Common myeloid progenitor, CD34-positive (primary cell): Measurements from ENCODE around the gene S100A1.

Source experiments
- CTCF ChIA-PET: fragments of 350-600 bp; sonication (Branson Sonifier 250); formaldehyde crosslinking; loops from one replicate; lab custom pipeline; 2021; ENCODE audit warnings: antibody characterized with exemption; lab: Charles Lee
- POLR2A ChIA-PET: fragments of 350-600 bp; sonication (Branson Sonifier 250); formaldehyde crosslinking; loops from one replicate; lab custom pipeline; 2021; ENCODE audit warnings: antibody characterized with exemption; lab: Charles Lee
- DNase-seq, 3 donors: peaks; one replicate each; pipeline versions ENCODE4 v3.0.0 to v3.0.0-alpha.2; 2013
- H3K27ac ChIP-seq, 2 experiments: 1 replicate in 1 of 2; 2 replicates in 1 of 2; pipeline ENCODE4 v1.7.0; 2013; ENCODE audit warnings: inconsistent platforms in 2 of 2, low read length in 2 of 2, mild to moderate bottlenecking in 2 of 2, low read depth in 1 of 2, moderate library complexity in 1 of 2; ENCODE audit not compliant: severe bottlenecking in 2 of 2, insufficient read depth in 1 of 2, poor library complexity in 1 of 2
- H3K27me3 ChIP-seq, 5 experiments: replicated peaks in 2 of 5; 1 replicate in 3 of 5; 2 replicates in 2 of 5; pipeline versions ENCODE4 v1.6.1 to v1.7.0; 2013; ENCODE audit warnings: low read length in 4 of 5, mild to moderate bottlenecking in 2 of 5, moderate library complexity in 2 of 5, inconsistent platforms in 1 of 5; ENCODE audit not compliant: insufficient read depth in 5 of 5, control insufficient read depth in 4 of 5
- H3K36me3 ChIP-seq, 4 experiments: 1 replicate in 2 of 4; 2 replicates in 2 of 4; pipeline versions ENCODE4 v1.6.1 to v1.7.0; 2013; ENCODE audit warnings: low read length in 3 of 4, control low read depth in 1 of 4, mild to moderate bottlenecking in 1 of 4; ENCODE audit not compliant: control insufficient read depth in 4 of 4, insufficient read depth in 4 of 4
- H3K4me1 ChIP-seq, 4 experiments: 1 replicate in 3 of 4; 2 replicates in 1 of 4; pipeline versions ENCODE4 v1.6.1 to v1.7.1; 2013; ENCODE audit warnings: low read length in 3 of 4, mild to moderate bottlenecking in 3 of 4, control low read depth in 1 of 4, inconsistent platforms in 1 of 4, moderate library complexity in 1 of 4; ENCODE audit not compliant: control insufficient read depth in 4 of 4, insufficient read depth in 4 of 4; ENCODE audit errors: control extremely low read depth in 1 of 4
- H3K4me3 ChIP-seq, 7 experiments: 1 replicate in 4 of 7; 2 replicates in 3 of 7; pipeline versions ENCODE4 v1.5.1 to v1.7.0; 2013; ENCODE audit warnings: mild to moderate bottlenecking in 7 of 7, low read length in 6 of 7, moderate library complexity in 6 of 7, inconsistent platforms in 2 of 7, low read depth in 2 of 7, control low read depth in 1 of 7; ENCODE audit not compliant: insufficient read depth in 4 of 7, control insufficient read depth in 1 of 7; ENCODE audit errors: extremely low read depth in 1 of 7
- H3K9me3 ChIP-seq, 5 experiments: 1 replicate in 4 of 5; 2 replicates in 1 of 5; pipeline versions ENCODE4 v1.6.1 to v1.7.1; 2013; ENCODE audit warnings: low read length in 4 of 5, mild to moderate bottlenecking in 2 of 5, inconsistent platforms in 1 of 5, low read depth in 1 of 5, moderate library complexity in 1 of 5; ENCODE audit not compliant: control insufficient read depth in 4 of 5, insufficient read depth in 2 of 5; ENCODE audit errors: control extremely low read depth in 1 of 5
- WGBS: methylation state at CpG from one replicate; pipeline ENCODE4 v1.1.5; 2013; ENCODE audit not compliant: insufficient coverage; 5-methylcytosine and 5-hydroxymethylcytosine counted together

Gene S100A1

DNA sequence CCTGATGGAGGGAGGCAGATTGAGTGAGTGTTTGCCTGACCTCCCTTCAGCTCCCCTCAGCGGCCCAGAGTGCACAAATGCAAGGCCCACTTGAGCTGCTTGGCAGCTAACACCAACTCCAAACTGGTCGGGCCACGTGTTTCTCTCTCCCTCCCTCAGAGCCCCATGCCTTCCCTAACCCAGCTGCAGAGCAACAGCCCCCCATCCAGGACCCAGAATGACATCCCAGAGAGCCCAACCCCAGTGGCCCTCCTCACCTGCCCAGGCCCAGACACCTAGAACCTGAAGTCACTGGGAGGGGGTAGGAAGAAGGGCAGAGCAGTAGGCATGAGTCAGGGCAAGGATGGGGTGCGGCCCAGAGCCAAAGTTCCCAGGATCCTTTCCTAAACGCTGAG lies 11.3 kb upstream of the S100A1 start:
- Histone ChIP-seq H3K4me3 (no peak overlapping the region), H3K27me3 (no peaks in the 10 kb centered on the region), H3K36me3 (no peaks in the 10 kb centered on the region), H3K9me3 (peaks cover 0 to 1% (median 0%) of the 10 kb centered on the region in 5 experiments), H3K27ac (no peak overlapping the region), H3K4me1 (peaks cover 0 to 4% (median 2%) of the 10 kb centered on the region in 4 experiments)
- ChIA-PET CTCF (interaction anchor here (1.0 to 21.2 kb wide), 11 partner anchors 9 to 108 kb away, joined by 3 to 262 read pairs (median 22); partner anchors contain the start of genes CHTOP, S100A1 and S100A13), POLR2A (no interaction called here)
- WGBS, result 89% methylated on average over 3 of the region's 5 CpGs
- DNase-seq, result no peak

DNA sequence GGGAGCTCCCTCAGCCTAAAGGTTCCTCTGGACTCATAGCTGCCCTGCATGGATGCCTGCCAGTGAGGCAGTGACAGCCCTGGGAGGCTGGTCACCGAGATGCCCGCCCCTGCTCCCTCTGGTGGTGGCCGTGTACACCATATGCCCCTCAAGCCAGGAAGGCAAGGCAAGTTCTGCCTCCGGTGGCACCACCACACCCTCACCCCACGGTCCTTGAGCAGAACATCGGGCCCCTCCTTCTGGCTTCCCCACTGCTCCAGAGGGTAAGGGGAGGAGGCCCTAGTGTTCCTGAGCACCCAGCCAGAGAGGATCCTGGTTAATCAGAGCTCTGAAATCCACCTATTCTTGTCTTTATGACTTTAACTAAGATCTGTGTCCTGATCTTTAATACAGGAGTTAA lies 10.6 kb upstream of the S100A1 start:
- peak in 2 of 3 donors; percentile 61 to 76 for DNase-seq
- POLR2A ChIA-PET, result interaction anchor here (1.7 kb wide), 1 partner anchor 45 kb away, joined by 6 read pairs; no protein-coding TSS in a partner anchor
- CTCF ChIA-PET, result interaction anchor here (1.0 to 21.2 kb wide), 14 partner anchors 10 to 265 kb away, joined by 3 to 262 read pairs (median 6); partner anchors contain the start of genes CHTOP, S100A1 and S100A13
- Histone ChIP-seq H3K27me3 (no peaks in the 10 kb centered on the region), H3K36me3 (no peaks in the 10 kb centered on the region), H3K4me3 (no peak overlapping the region), H3K4me1 (peaks cover 0 to 4% (median 2%) of the 10 kb centered on the region in 4 experiments), H3K9me3 (peaks cover 0 to 1% (median 0%) of the 10 kb centered on the region in 5 experiments), H3K27ac (no peak overlapping the region)
- WGBS, result 0% methylated on average over 6 of the region's 6 CpGs

DNA sequence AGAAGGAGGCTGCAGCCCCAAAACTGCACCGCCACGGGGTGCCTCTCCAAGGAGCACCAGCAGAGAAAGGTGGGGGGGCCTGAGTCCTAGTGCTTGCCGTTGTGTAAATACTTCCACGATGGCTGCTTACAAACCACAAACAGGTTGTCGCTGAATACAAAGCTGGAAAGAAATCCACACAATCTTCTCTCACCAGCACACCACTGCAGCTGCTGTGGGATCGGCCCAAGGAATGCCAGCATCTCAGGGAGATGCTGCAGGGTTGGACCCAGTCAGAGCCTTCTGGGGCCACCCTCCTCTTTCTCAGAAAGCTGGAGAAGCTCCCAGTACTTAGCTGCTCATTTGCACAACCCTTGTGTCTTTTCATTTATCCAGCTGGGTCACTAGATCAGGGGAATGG lies 9.1 kb upstream of the S100A1 start:
- Histone ChIP-seq H3K27ac (no peak overlapping the region), H3K27me3 (no peaks in the 10 kb centered on the region), H3K36me3 (no peaks in the 10 kb centered on the region), H3K4me3 (no peak overlapping the region), H3K4me1 (peaks cover 0 to 4% (median 2%) of the 10 kb centered on the region in 4 experiments), H3K9me3 (peaks cover 0 to 1% (median 0%) of the 10 kb centered on the region in 5 experiments)
- 98% methylated on average over 6 of the region's 6 CpGs for WGBS
- ChIA-PET CTCF (interaction anchor here (0.9 to 21.2 kb wide), 11 partner anchors 9 to 266 kb away, joined by 3 to 262 read pairs (median 22); partner anchors contain the start of genes S100A1 and S100A13), POLR2A (interaction anchor here (0.8 to 1.0 kb wide), 2 partner anchors 15 to 27 kb away, joined by 4 read pairs; partner anchors contain the start of gene CHTOP)
- DNase-seq, result no peak

DNA sequence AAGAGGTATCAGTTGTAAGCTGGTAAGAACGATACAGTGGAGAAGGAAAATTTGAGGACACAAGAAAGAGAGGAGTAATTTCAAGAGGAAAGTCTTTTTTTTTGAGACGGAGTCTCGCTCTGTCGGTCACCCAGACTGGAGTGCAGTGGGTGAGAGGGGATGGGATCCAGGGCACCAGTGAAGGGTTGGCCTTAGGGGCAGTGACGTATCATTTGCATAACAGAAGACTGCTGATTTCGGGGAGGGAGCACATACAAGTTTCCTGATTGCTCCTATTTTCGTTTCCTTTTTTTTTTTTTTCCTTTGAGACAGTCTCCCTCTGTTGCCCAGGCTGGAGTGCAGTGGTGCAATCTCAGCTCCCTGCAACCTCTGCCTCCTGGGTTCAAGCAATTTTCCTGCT lies 5.1 kb upstream of the S100A1 start:
- DNase-seq, result no peak
- POLR2A ChIA-PET, result interaction anchor here (0.9 kb wide), 1 partner anchor 11 kb away, joined by 6 read pairs; the partner anchor contains the start of gene CHTOP
- Histone ChIP-seq H3K36me3 (no peaks in the 10 kb centered on the region), H3K9me3 (peaks cover 0 to 1% (median 0%) of the 10 kb centered on the region in 5 experiments), H3K27ac (no peak overlapping the region), H3K4me1 (peaks cover 0 to 9% (median 3%) of the 10 kb centered on the region in 4 experiments), H3K4me3 (no peak overlapping the region), H3K27me3 (peaks cover 0 to 2% (median 0%) of the 10 kb centered on the region in 5 experiments)
- CTCF ChIA-PET, result interaction anchor here (0.6 to 21.2 kb wide), 3 partner anchors 52 to 135 kb away, joined by 3 to 262 read pairs (median 4); no protein-coding TSS in a partner anchor
- WGBS, result 94% methylated on average over 7 of the region's 7 CpGs

DNA sequence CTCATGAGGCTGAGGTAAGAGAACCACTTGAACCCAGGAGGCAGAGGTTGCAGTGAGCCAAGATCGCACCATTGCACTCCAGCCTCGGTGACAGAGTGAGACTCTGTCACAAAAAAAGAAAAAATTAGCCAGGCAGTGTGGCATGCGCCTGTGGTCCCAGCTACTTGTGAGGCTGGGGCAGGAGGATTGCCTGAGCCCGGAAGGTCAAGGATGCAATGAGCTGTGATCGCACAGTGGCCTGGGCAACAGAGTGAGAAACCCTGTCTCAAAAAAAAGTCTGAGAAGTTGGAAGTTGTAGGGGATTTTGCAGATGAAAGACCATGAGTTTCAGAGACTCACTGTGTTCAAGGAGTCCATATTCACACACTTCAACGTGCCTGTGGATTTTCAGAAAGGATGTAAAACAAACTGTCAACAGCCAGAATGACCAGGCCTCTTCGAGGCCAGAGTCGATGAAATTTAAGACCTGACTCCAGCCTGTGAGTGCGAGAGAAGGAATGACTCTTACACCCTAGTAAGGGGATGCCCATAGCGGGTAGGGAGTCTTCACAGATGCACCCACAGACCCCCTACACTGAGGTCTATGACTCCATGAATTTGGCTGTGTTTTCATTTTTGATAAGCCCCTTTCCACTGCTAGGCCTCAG lies 3.1 kb upstream of the S100A1 start:
- Histone ChIP-seq H3K4me3 (no peak overlapping the region), H3K36me3 (no peaks in the 10 kb centered on the region), H3K27me3 (peaks cover 0 to 2% (median 0%) of the 10 kb centered on the region in 5 experiments), H3K9me3 (no peaks in the 10 kb centered on the region), H3K4me1 (peaks cover 0 to 19% (median 11%) of the 10 kb centered on the region in 4 experiments), H3K27ac (no peak overlapping the region)
- 99% methylated on average over 9 of the region's 10 CpGs for WGBS
- ChIA-PET POLR2A (interaction anchor here (0.6 kb wide), 1 partner anchor 241 kb away, joined by 6 read pairs; no protein-coding TSS in a partner anchor), CTCF (interaction anchor here (1.7 to 21.2 kb wide), 5 partner anchors 9 to 92 kb away, joined by 7 to 262 read pairs (median 13); partner anchors contain the start of genes CHTOP, S100A14 and S100A16)
- no peak for DNase-seq

DNA sequence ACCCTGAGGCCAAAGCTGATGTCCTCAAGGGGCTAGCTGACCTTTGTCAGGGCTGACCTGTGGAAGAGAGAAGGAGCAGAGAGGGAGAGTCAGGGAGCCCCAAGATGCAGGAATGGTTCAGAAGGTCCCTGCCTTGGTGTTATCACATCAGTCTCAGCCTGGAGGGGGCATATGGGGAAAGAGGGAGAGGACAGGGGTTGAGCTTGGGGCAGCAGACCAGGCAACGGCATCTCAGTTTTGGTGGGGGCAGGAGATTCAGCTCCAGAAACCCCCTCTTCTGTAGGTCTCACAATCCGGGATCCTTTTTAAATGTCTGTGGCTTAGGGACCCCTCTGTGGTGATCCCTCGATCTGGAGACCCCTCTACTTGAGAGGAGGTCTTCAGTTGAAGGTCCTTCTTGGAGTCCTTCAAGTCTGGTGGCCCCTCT lies 1.7 kb upstream of the S100A1 start:
- no peaks in the 10 kb centered on the region for H3K9me3 ChIP-seq
- peaks cover 0 to 2% (median 0%) of the 10 kb centered on the region in 5 experiments for H3K27me3 ChIP-seq
- H3K36me3 ChIP-seq, result no peaks in the 10 kb centered on the region
- peak overlapping the region in 1 of 2 experiments; percentile 67 for H3K27ac ChIP-seq
- ChIA-PET CTCF (interaction anchor here (0.9 to 21.2 kb wide), 12 partner anchors 11 to 116 kb away, joined by 3 to 262 read pairs (median 10); partner anchors contain the start of genes S100A14 and S100A16), POLR2A (no interaction called here)
- peak overlapping the region in 2 of 7 experiments; percentile 46 to 66 for H3K4me3 ChIP-seq
- H3K4me1 ChIP-seq, result peaks cover 0 to 22% (median 11%) of the 10 kb centered on the region in 4 experiments
- WGBS, result 83% methylated on average over 1 of the region's 3 CpGs
- DNase-seq, result no peak
